Measurements from ENCODE around the gene PRRG2.

PRRG2 gene

GRCh38 chr19:49588365-49589122, 7.4 kb downstream of the PRRG2 start:
- H3K4me3 ChIP-seq (ENCODE audit: low read length), result no peak overlapping the region
- TF ChIP-seq CTCF (conservative IDR thresholded peaks at IDR 0.05; ENCODE audit: low read depth, low read length), result no peak
- DNase-seq (ENCODE audit: low read depth), result no peak

GRCh38 chr19:49589502-49589905, 8.4 kb downstream of the PRRG2 start:
- no peak for DNase-seq (ENCODE audit: low read depth)
- TF ChIP-seq CTCF (conservative IDR thresholded peaks at IDR 0.05; ENCODE audit: low read depth, low read length), result no peak
- no peak overlapping the region for H3K4me3 ChIP-seq (ENCODE audit: low read length)

DNA sequence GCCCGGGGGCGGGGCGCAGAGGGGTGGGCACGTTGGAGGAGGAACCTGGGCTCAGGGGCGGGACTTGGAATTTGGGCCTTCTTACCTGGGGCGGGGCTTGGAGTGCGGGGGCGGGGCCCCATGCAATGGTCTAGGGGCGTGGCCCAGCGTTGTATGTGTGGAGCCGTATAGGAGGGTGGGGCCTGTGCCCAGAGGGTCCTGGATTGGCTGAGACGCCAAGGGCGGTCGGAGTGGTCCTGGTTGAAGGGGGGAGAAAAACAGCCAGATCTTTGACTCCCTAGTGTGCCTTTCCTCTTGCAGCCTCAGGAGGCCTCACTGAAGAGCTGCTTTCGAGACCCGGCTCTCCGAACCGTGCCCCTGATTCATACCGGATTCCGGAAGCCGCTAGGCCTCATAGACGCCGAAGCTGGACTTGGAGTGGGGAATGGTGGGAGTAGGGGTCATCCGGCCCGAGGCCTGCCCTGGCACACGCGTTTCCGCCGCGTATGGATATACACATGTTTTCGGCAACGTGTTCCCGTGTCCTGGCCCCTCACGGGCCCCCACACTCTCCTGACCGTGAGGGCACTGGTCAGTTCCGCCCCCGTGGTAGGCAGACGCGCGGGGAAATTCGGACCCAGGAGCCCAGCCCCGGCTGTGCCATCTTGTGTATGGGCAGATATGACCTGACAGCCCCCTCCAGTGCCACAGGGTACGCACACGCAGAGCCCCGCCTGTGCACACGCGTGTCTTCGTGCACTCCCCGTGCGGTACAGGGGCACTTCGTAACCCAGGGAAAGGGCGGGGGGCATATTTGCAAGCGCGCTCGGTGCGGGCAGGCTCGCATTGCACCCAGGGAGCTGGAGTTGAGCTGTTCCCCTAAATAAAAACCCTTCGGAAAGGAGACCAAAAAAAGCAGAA, 9.2 kb downstream of the PRRG2 start:
- peak overlapping the region; percentile 83 for H3K4me3 ChIP-seq (ENCODE audit: low read length)
- DNase-seq (ENCODE audit: low read depth), result peak; percentile 83
- TF ChIP-seq CTCF (conservative IDR thresholded peaks at IDR 0.05; ENCODE audit: low read depth, low read length), result no peak

- TF ChIP-seq CTCF (conservative IDR thresholded peaks at IDR 0.05; ENCODE audit: low read depth, low read length), result no peak
- no peak for DNase-seq (ENCODE audit: low read depth)
Measured at GRCh38 chr19:49590971-49591730, 10.0 kb downstream of the PRRG2 start, which contains the start of gene PRR12. Gene PRR12 (plus strand): TSS chr19:49591182. CDS start chr19:49591655, 473 bp downstream.

GRCh38 chr19:49591731-49592485, 10.8 kb downstream of the PRRG2 start:
- no peak for TF ChIP-seq CTCF (conservative IDR thresholded peaks at IDR 0.05; ENCODE audit: low read depth, low read length)
- peak overlapping the region; percentile 83 for H3K4me3 ChIP-seq (ENCODE audit: low read length)
- DNase-seq (ENCODE audit: low read depth), result no peak

More at GRCh38 chr19:49590971-49591730, 10.0 kb downstream of the PRRG2 start, which contains the start of gene PRR12:
- peak within 1 kb of the TSS; percentile 83 for H3K4me3 ChIP-seq (ENCODE audit: low read length)
